HCT116 (cell line): ENCODE data around the gene WDR48. TPM values are rescaled to one million over a fixed set of nuclear protein-coding genes. Genes with fewer than 3 reads are reported as not detected.

Source experiments
- ATAC-seq: fragments of 200-7000 bp; cut with Tn5 transposase; 2 replicates; pipeline ENCODE4 v1.9.1; 2020; ENCODE audit warnings: mild to moderate bottlenecking, moderate library complexity
- BruUV-seq: library from RNA; stranded (reverse); fragments of 400-500 nt; replicated peaks from 2 replicates; lab custom pipeline; 2021; lab: Mats Ljungman, UMichigan
- CTCF ChIA-PET: fragments of 300-600 bp; sonication (Branson Sonifier 250); formaldehyde crosslinking; loops from one replicate; lab custom pipeline; 2021; ENCODE audit warnings: antibody characterized with exemption; lab: Charles Lee
- POLR2A ChIA-PET: fragments of 300-600, 350-600 bp; sonication (Branson Sonifier 250); formaldehyde crosslinking; loops from one replicate; lab custom pipeline; 2021; ENCODE audit warnings: antibody characterized with exemption; lab: Charles Lee
- RAD21 ChIA-PET, 2 experiments: fragments of 300-600 bp; sonication (Branson Sonifier 250); formaldehyde crosslinking; loops; one replicate each; lab custom pipeline; 2023; ENCODE audit warnings: low total read pairs in 2 of 2; ENCODE audit not compliant: uncharacterized antibody in 2 of 2, unreplicated experiment in 2 of 2, low non-redundant PET in 1 of 2; lab: Charles Lee
- DNase-seq: peaks from one replicate; pipeline ENCODE4 v3.0.0-alpha.2; 2010; ENCODE audit warnings: low read depth, low spot score
- H2AFZ ChIP-seq: fragments of 200-600 bp; shearing (Covaris generic), sonication (generic); 2 replicates; pipeline ENCODE4 v1.6.1; 2017; ENCODE audit warnings: low read depth, mixed run types, mixed read lengths, antibody characterized with exemption, low read length; ENCODE audit not compliant: poor library complexity, severe bottlenecking
- H3K27ac ChIP-seq: 2 replicates; pipeline ENCODE4 v1.5.1; 2012; ENCODE audit warnings: low read depth, low read length
- H3K27me3 ChIP-seq: fragments of 200-600 bp; sonication (generic); 2 replicates; pipeline ENCODE4 v1.6.1; 2016; ENCODE audit warnings: mixed run types, low read length, mixed read lengths; ENCODE audit not compliant: insufficient read depth
- H3K36me3 ChIP-seq, 2 experiments: fragments of 200-500 bp in 1 of 2; fragments of 200-600 bp in 1 of 2; sonication (Bioruptor generic) in 1 of 2; sonication (generic) in 1 of 2; 2 replicates each; pipeline versions ENCODE4 v1.5.1 to v1.6.1; 2014 to 2016; ENCODE audit warnings: low read length in 2 of 2, inconsistent platforms in 1 of 2, mixed read lengths in 1 of 2, mixed run types in 1 of 2; ENCODE audit not compliant: insufficient read depth in 2 of 2, control insufficient read depth in 1 of 2
- H3K4me1 ChIP-seq, 2 experiments: fragments of 200-600 bp in 1 of 2; sonication (generic) in 1 of 2; 2 replicates each; pipeline versions ENCODE4 v1.5.1 to v1.6.1; 2012 to 2017; ENCODE audit warnings: low read length in 2 of 2, inconsistent platforms in 1 of 2, mild to moderate bottlenecking in 1 of 2, mixed read lengths in 1 of 2, mixed run types in 1 of 2, moderate library complexity in 1 of 2; ENCODE audit not compliant: insufficient read depth in 2 of 2, control insufficient read depth in 1 of 2
- H3K4me2 ChIP-seq: fragments of 200-600 bp; sonication (generic); 2 replicates; pipeline ENCODE4 v1.6.1; 2017; ENCODE audit warnings: mixed run types, low read length, mixed read lengths
- H3K4me3 ChIP-seq, 2 experiments: fragments of 200-600 bp in 1 of 2; sonication (generic) in 1 of 2; replicated peaks in 1 of 2; 2 replicates each; pipeline ENCODE4 v1.5.1; 2011 to 2016; ENCODE audit warnings: low read length in 2 of 2, control low read depth in 1 of 2, low read depth in 1 of 2, mild to moderate bottlenecking in 1 of 2, mixed read lengths in 1 of 2, mixed run types in 1 of 2
- H3K79me2 ChIP-seq: fragments of 200-600 bp; sonication (generic); 2 replicates; pipeline ENCODE4 v1.6.1; 2017; ENCODE audit warnings: mild to moderate bottlenecking, mixed run types, low read length, moderate library complexity, mixed read lengths; ENCODE audit not compliant: insufficient read depth
- H3K9ac ChIP-seq: fragments of 200-600 bp; sonication (generic); 2 replicates; pipeline ENCODE4 v1.6.1; 2016; ENCODE audit warnings: low read length, mixed read lengths
- H3K9me2 ChIP-seq: fragments of 200-600 bp; sonication (generic), shearing (Covaris generic); 2 replicates; pipeline ENCODE4 v1.6.1; 2017; ENCODE audit warnings: mixed run types, mild to moderate bottlenecking, moderate library complexity; ENCODE audit not compliant: insufficient read depth
- H3K9me3 ChIP-seq, 2 experiments: fragments of 200-500 bp in 1 of 2; fragments of 200-600 bp in 1 of 2; sonication (Bioruptor generic) in 1 of 2; sonication (generic) in 1 of 2; 2 replicates each; pipeline ENCODE4 v1.6.1; 2014 to 2017; ENCODE audit warnings: low read length in 2 of 2, mixed read lengths in 2 of 2, inconsistent platforms in 1 of 2, low read depth in 1 of 2, mild to moderate bottlenecking in 1 of 2, mixed run types in 1 of 2, moderate library complexity in 1 of 2; ENCODE audit not compliant: control insufficient read depth in 1 of 2, insufficient read depth in 1 of 2
- H4K20me1 ChIP-seq: fragments of 200-600 bp; sonication (generic), shearing (Covaris generic); 2 replicates; pipeline ENCODE4 v1.6.1; 2017; ENCODE audit warnings: mixed run types, mild to moderate bottlenecking, moderate library complexity; ENCODE audit not compliant: insufficient read depth
- ELF1 ChIP-seq: IDR thresholded peaks from 2 replicates; pipeline ENCODE4 v1.6.1; 2012; ENCODE audit warnings: low read depth, borderline replicate concordance
- POLR2AphosphoS5 ChIP-seq: IDR thresholded peaks from 2 replicates; pipeline ENCODE4 v1.6.1; 2011; ENCODE audit warnings: mild to moderate bottlenecking, low read depth, low read length, moderate library complexity
- REST ChIP-seq: IDR thresholded peaks from 2 replicates; pipeline ENCODE4 v1.6.1; 2012; ENCODE audit warnings: low read depth
- SIN3A ChIP-seq: IDR thresholded peaks from 2 replicates; pipeline ENCODE4 v1.6.1; 2012; ENCODE audit warnings: low read depth
- SP1 ChIP-seq: IDR thresholded peaks from 2 replicates; pipeline ENCODE4 v1.6.1; 2012; ENCODE audit warnings: low read depth
- YY1 ChIP-seq: IDR thresholded peaks from 2 replicates; pipeline ENCODE4 v1.6.1; 2011; ENCODE audit warnings: low read length, low read depth, moderate library complexity, mild to moderate bottlenecking; ENCODE audit not compliant: insufficient replicate concordance; ENCODE audit errors: extremely low read depth
- ZBTB33 ChIP-seq: IDR thresholded peaks from 2 replicates; pipeline ENCODE4 v1.6.1; 2011; ENCODE audit warnings: mild to moderate bottlenecking, low read length, moderate library complexity; ENCODE audit not compliant: insufficient replicate concordance; ENCODE audit errors: extremely low read depth
- ZFX ChIP-seq: fragments of 450-650 bp; IDR thresholded peaks from 2 replicates; pipeline ENCODE4 v1.6.1; 2017
- ZNF274 ChIP-seq: fragments of 200-500 bp; sonication (Bioruptor generic); IDR thresholded peaks from 2 replicates; pipeline ENCODE4 v1.6.1; 2014; ENCODE audit warnings: mild to moderate bottlenecking, low read depth, low read length, inconsistent platforms
- intact Hi-C: fragments of 100-400 bp; cut with micrococcal nuclease; formaldehyde crosslinking; loops from 2 replicates; pipeline ENCODE4 v1.10.0; 2022
- total RNA-seq: library from RNA; stranded (reverse); gene quantifications from one replicate; pipeline ENCODE4 v1.2.1, GENCODE V29; 2021; ENCODE audit not compliant: unreplicated experiment

WDR48 gene
- total RNA-seq, 1 experiment from 2014 or later = 35.6 TPM

- POLR2A ChIA-PET = no interaction called here
- no peak for DNase-seq
Observed at GRCh38 chr3:39128951-39129350, 77.1 kb downstream of the WDR48 start.

GRCh38 chr3:39130026-39130425 is 78.2 kb downstream of the WDR48 start:
- H3K4me2 ChIP-seq = no peak overlapping the region
- BruUV-seq = no TSS peak
- H4K20me1 ChIP-seq = no peaks in the 10 kb centered on the region
- no peaks in the 10 kb centered on the region for H3K27me3 ChIP-seq
- DNase-seq = no peak
- H3K36me3 ChIP-seq = no peaks in the 10 kb centered on the region
- CTCF ChIA-PET = interaction anchor here (1.7 kb wide), 1 partner anchor 158 kb away, joined by 4 read pairs; no protein-coding TSS in a partner anchor
- no peak overlapping the region for H3K27ac ChIP-seq
- POLR2A ChIA-PET = no interaction called here
- H3K9ac ChIP-seq = no peak overlapping the region
- no peak for TF ChIP-seq YY1
- no peak for TF ChIP-seq SIN3A
- no peak for TF ChIP-seq ZFX
- TF ChIP-seq ELF1 = no peak
- no peak for TF ChIP-seq POLR2AphosphoS5
- TF ChIP-seq ZNF274 = no peak
- no peak for TF ChIP-seq REST
- TF ChIP-seq, all 23 proteins: peak for 0
- Histone ChIP-seq H3K79me2 (no peaks in the 10 kb centered on the region), H2AFZ (no peak overlapping the region), H3K9me3 (no peaks in the 10 kb centered on the region), H3K4me3 (no peak overlapping the region), H3K9me2 (no peaks in the 10 kb centered on the region), H3K4me1 (peaks cover 22 to 31% of the 10 kb centered on the region in 2 experiments)
- no peak for ATAC-seq
- intact Hi-C loops = no loop called here
- RAD21 ChIA-PET = no interaction called here

More at GRCh38 chr3:39128951-39129350, 77.1 kb downstream of the WDR48 start:
- Histone ChIP-seq H2AFZ (no peak overlapping the region), H3K4me2 (no peak overlapping the region), H3K9me2 (no peaks in the 10 kb centered on the region), H3K9me3 (no peaks in the 10 kb centered on the region), H4K20me1 (no peaks in the 10 kb centered on the region), H3K4me1 (peaks cover 27 to 34% of the 10 kb centered on the region in 2 experiments), H3K36me3 (no peaks in the 10 kb centered on the region), H3K79me2 (no peaks in the 10 kb centered on the region), H3K27me3 (no peaks in the 10 kb centered on the region), H3K27ac (no peak overlapping the region), H3K4me3 (no peak overlapping the region), H3K9ac (no peak overlapping the region)
- RAD21 ChIA-PET = no interaction called here
- intact Hi-C loops = no loop called here
- no peak for TF ChIP-seq ZBTB33
- TF ChIP-seq SP1 = no peak
- no TSS peak for BruUV-seq
- ATAC-seq = no peak
- CTCF ChIA-PET = interaction anchor here (6.7 kb wide), 1 partner anchor 161 kb away, joined by 184 read pairs; no protein-coding TSS in a partner anchor
